NCI-H1092 (cell line): ENCODE data around the gene MIEF1.
"Not testable (repeated sequence)": the region's sequence is repeated elsewhere in the genome, so short reads cannot be mapped to it uniquely, and the experiment has no call there.

ENCODE experiments used
- DNase-seq: peaks from one replicate; lab custom pipeline; 2025; lab: John Stamatoyannopoulos, UW

Gene MIEF1

GRCh38 chr22:39489094-39490068 lies 12.7 kb upstream of the MIEF1 start:
- DNase-seq, result no peak

- peak; percentile 21 for DNase-seq
These were observed 11.8 kb upstream of the MIEF1 start for GRCh38 chr22:39490135-39490798.

- no peak for DNase-seq
These were observed 11.0 kb upstream of the MIEF1 start for GRCh38 chr22:39490966-39491680.

- DNase-seq, result no peak
These were observed 10.4 kb upstream of the MIEF1 start for GRCh38 chr22:39491696-39492095.

- no peak for DNase-seq
These were observed 9.9 kb upstream of the MIEF1 start for GRCh38 chr22:39492186-39492585.

- DNase-seq, result no peak
These were observed 8.3 kb upstream of the MIEF1 start for GRCh38 chr22:39493759-39494158.

GRCh38 chr22:39494471-39495120 lies 7.5 kb upstream of the MIEF1 start:
- DNase-seq, result no peak

GRCh38 chr22:39496131-39496838 lies 5.8 kb upstream of the MIEF1 start:
- peak; percentile 72 for DNase-seq

GRCh38 chr22:39497429-39497828 lies 4.7 kb upstream of the MIEF1 start:
- no peak for DNase-seq

GRCh38 chr22:39498368-39498767 lies 3.7 kb upstream of the MIEF1 start:
- DNase-seq, result peak; percentile 86

- peak; percentile 35 for DNase-seq
These were observed 3.3 kb upstream of the MIEF1 start for GRCh38 chr22:39498802-39499201.

- DNase-seq, result no peak
These were observed 2.0 kb upstream of the MIEF1 start for GRCh38 chr22:39500101-39500500.

GRCh38 chr22:39501644-39502108 lies 414 bp upstream of the MIEF1 start:
- no peak for DNase-seq

GRCh38 chr22:39502789-39503409 lies 809 bp downstream of the MIEF1 start:
- DNase-seq, result no peak

- DNase-seq, result no peak
These were observed 1.5 kb downstream of the MIEF1 start for GRCh38 chr22:39503630-39504029.

GRCh38 chr22:39504071-39504470 lies 2.0 kb downstream of the MIEF1 start:
- no peak for DNase-seq

GRCh38 chr22:39507021-39507420 lies 4.9 kb downstream of the MIEF1 start:
- DNase-seq, result not testable (repeated sequence)

- DNase-seq, result no peak
These were observed 6.3 kb downstream of the MIEF1 start for GRCh38 chr22:39508393-39508792.

- DNase-seq, result no peak
These were observed 8.5 kb downstream of the MIEF1 start for GRCh38 chr22:39510529-39511149.

GRCh38 chr22:39511226-39511625 lies 9.1 kb downstream of the MIEF1 start:
- DNase-seq, result no peak
